Kidney epithelial cell (primary cell): ENCODE measurements around the gene CLSTN3. TPM values are rescaled to one million over a fixed set of nuclear protein-coding genes. Genes with fewer than 3 reads are reported as not detected.

Experiments used
- DNase-seq: peaks from one replicate; pipeline ENCODE4 v3.0.0-alpha.2; 2010; ENCODE audit warnings: low read depth
- H3K27me3 ChIP-seq: 2 replicates; pipeline ENCODE4 v1.6.0; 2011; ENCODE audit warnings: low read length; ENCODE audit not compliant: control insufficient read depth, insufficient read depth
- H3K36me3 ChIP-seq: 2 replicates; pipeline ENCODE4 v1.5.1; 2011; ENCODE audit warnings: low read length; ENCODE audit not compliant: control insufficient read depth, insufficient read depth
- H3K4me3 ChIP-seq: 2 replicates; pipeline ENCODE4 v1.5.1; 2011; ENCODE audit warnings: low read depth, mild to moderate bottlenecking, control low read depth, low read length
- total RNA-seq: library from RNA; depleted of rRNA; stranded (reverse); fragments of >200 nt; gene quantifications from 2 replicates; pipeline ENCODE4 v1.2.3, GENCODE V29; 2015
- TF ChIP-seq, protein P1 (sequence below): IDR thresholded peaks from 2 replicates; pipeline ENCODE4 v1.5.1; 2011; ENCODE audit warnings: mild to moderate bottlenecking, moderate library complexity, low read length, control low read depth, inconsistent platforms; ENCODE audit not compliant: insufficient read depth, poor library complexity, severe bottlenecking

Gene CLSTN3
- total RNA-seq, 1 donor from 2014 or later: 61.3 TPM

DNA sequence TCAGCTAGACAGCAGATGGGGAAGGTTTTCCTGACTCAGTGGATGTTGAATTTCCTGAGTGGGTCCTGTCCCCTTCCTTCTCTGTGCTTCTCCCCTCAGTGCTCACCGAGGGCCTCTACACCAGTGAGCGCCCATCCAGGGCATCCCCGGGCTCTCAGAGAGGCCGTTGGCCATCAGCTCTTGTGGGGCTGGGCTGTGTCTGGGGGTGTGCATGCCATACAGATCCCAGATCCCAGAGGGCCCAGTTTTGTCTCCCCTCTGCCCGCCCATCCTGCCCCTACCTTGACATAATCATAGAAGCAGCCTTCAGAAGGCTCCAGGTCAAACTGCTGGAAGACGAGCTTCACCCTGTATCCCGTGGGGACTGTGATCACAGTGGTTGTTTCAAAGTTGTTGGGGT, 39.0 kb upstream of the CLSTN3 start:
- H3K4me3 ChIP-seq: no peak overlapping the region
- TF ChIP-seq, protein P1, sequence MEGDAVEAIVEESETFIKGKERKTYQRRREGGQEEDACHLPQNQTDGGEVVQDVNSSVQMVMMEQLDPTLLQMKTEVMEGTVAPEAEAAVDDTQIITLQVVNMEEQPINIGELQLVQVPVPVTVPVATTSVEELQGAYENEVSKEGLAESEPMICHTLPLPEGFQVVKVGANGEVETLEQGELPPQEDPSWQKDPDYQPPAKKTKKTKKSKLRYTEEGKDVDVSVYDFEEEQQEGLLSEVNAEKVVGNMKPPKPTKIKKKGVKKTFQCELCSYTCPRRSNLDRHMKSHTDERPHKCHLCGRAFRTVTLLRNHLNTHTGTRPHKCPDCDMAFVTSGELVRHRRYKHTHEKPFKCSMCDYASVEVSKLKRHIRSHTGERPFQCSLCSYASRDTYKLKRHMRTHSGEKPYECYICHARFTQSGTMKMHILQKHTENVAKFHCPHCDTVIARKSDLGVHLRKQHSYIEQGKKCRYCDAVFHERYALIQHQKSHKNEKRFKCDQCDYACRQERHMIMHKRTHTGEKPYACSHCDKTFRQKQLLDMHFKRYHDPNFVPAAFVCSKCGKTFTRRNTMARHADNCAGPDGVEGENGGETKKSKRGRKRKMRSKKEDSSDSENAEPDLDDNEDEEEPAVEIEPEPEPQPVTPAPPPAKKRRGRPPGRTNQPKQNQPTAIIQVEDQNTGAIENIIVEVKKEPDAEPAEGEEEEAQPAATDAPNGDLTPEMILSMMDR: no peak
- DNase-seq: no peak
- peaks cover 8% of the 10 kb centered on the region for H3K27me3 ChIP-seq
- no peaks in the 10 kb centered on the region for H3K36me3 ChIP-seq

DNA sequence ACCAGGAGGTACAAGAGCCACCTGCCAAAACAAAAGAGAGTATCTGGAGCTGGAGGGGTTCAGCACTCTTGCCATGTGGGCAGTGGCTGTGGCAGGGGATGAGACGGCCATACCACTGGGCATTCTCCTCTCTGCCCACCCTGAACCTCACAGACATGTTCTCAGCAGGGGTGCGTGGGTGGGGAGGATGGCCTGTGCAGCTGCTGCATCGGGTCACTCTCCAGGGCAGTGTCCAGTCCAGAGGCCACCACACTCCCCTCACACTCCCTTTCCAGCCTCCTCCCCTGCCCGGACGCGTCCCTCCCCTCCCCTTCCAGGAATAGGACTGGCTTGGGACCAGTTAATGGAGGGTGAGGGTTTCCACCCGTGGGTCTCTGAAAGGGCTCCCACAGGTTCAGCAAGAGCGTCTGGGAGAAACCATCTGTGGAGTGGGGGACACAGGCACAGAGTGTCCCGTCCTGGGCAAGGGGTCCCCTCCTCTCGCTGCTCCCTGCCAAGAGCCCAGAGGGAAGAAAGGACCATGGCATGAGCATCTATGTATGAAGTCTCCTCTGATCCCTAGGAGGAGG, 38.4 kb upstream of the CLSTN3 start:
- peak overlapping the region; percentile 34 for H3K4me3 ChIP-seq
- no peak for DNase-seq
- H3K27me3 ChIP-seq: peaks cover 8% of the 10 kb centered on the region
- TF ChIP-seq, protein P1: no peak
- H3K36me3 ChIP-seq: no peaks in the 10 kb centered on the region

DNA sequence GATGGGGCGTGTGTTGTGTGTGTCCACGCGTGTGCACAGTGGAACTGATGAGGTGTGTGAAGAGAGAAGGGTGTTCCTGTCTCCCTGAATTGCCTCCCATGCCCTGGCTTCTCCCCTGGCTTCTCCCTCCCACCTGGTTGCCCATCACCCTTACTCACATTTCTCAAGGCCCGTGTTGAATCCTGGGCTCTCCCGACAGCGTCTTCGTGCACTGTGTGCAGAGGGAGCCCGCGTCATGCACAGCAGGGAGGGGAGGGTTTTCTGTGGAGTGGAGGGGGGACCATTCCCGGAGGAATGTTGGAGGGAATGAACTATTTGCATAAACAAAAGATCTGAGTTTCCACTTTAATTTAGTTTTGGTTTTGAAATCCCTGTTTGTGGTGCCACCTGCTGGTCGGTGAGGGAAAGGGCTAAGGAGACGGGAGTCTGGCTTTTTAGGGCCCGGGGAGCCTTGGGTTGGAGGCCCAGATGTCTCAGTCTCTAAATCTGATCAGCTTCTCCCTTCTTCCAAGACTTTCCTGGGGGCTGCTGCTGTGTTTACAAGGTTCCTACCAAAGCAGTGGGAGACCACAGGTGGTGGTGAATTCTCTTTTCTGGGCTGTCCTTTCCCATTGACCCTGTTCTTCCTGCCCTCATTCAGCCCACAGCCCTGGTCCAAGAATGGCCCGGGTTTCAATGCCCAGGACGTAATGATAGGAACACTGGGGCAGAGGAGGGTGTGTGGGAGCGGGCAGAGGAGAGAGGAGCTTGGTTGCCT, 37.8 kb upstream of the CLSTN3 start, which contains the start of gene C1R:
Gene C1R, minus strand, starts transcription at position 217 of the 757 bp plus-strand sequence. Its CDS starts 57 bp downstream, at position 160.
- peak; percentile 18 for DNase-seq
- Histone ChIP-seq H3K36me3 (no peaks in the 10 kb centered on the region), H3K4me3 (peak within 1 kb of the TSS; percentile 34), H3K27me3 (peaks cover 8% of the 10 kb centered on the region)
- TF ChIP-seq, protein P1: peak; percentile 83

DNA sequence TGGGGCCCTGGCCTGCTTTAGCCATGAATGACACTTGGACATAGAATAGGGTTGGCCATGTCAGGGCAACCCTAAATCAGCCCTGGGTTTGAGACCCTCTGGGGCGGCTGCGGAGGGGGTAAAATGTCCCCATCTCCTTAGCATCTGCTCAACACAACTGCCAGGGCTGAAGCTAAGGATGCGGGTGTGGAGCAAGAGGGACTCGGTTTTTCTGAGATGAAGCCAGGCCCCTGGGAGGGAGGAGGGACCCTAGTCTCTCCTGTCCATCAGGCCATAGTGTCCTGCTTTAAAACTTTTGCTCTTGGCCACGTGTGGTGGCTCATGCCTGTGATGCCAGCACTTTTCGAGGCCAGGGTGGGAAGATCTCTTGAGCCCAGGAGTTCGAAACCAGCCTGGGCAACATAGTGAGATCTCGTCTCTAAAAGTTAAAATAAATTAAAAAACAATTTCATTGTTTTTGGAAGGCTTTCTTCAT, 37.1 kb upstream of the CLSTN3 start:
- Histone ChIP-seq H3K27me3 (peaks cover 8% of the 10 kb centered on the region), H3K36me3 (no peaks in the 10 kb centered on the region), H3K4me3 (no peak overlapping the region)
- DNase-seq: no peak
- TF ChIP-seq, protein P1: no peak

DNA sequence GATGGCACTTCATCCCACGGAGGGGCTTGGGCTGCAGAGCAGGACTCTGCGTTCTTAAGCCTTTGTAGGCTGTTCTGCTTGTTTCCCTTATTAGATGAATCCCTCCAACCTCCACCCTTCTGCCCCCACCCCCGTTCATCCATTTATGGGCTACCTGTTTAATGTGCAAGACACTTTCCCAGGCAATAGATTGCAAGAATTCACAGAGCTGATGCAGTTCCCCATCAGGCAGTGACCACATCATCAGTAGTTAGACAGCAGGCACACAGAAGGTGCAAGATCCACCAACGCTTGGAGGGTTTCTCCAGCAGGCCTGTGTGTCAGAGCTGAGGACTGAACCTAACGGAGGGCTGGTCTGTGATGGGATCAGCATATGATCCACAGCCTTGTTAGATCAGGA, 36.7 kb upstream of the CLSTN3 start:
- no peaks in the 10 kb centered on the region for H3K36me3 ChIP-seq
- peaks cover 8% of the 10 kb centered on the region for H3K27me3 ChIP-seq
- DNase-seq: no peak
- TF ChIP-seq, protein P1: no peak
- no peak overlapping the region for H3K4me3 ChIP-seq

DNA sequence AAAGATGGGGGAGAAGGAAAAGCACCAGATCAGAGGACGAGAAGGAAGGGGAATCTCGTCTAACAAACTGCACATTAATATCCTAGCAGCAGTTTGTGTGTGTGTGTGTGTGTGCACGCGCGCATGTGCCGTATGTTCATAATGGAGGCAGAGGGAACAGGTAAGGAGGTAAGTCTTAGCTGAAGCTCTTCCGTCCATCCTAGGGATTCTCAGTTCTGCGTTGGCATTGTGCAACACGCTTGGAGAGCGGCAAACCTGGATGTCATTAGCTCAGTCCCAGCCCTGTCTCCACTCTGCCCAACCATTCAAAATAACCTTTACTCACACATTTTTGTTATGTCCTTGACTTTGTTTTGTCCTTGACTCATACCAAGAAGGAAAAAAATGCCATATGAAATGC, 36.3 kb upstream of the CLSTN3 start:
- H3K27me3 ChIP-seq: peaks cover 8% of the 10 kb centered on the region
- DNase-seq: no peak
- no peaks in the 10 kb centered on the region for H3K36me3 ChIP-seq
- H3K4me3 ChIP-seq: no peak overlapping the region
- TF ChIP-seq, protein P1: no peak
